ENCODE data around the gene KRTAP10-4. TPM values are rescaled to one million over a fixed set of nuclear protein-coding genes. Genes with fewer than 3 reads are reported as not detected.

The KRTAP10-4 gene
- total RNA-seq, 1 experiment from 2014 or later: not detected

GRCh38 chr21:44614161-44614631, 40.7 kb downstream of the KRTAP10-4 start:
- CTCF ChIA-PET: no interaction called here
- Histone ChIP-seq H3K79me2 (ENCODE audit: insufficient read depth, low read length) (no peaks in the 10 kb centered on the region), H4K20me1 (ENCODE audit: insufficient read depth) (no peaks in the 10 kb centered on the region), H3K4me2 (ENCODE audit: low read length) (no peak overlapping the region), H3K27me3 (ENCODE audit: insufficient read depth, low read length) (no peaks in the 10 kb centered on the region), H2AFZ (ENCODE audit: low read depth, low read length, poor library complexity, severe bottlenecking) (no peak overlapping the region), H3K4me3 (replicated peaks in 1 of 2; ENCODE audit: low read depth in 1 of 2, low read length in 2 of 2) (no peak overlapping the region), H3K9me3 (ENCODE audit: control insufficient read depth in 1 of 2, insufficient read depth in 1 of 2, low read depth in 1 of 2, low read length in 2 of 2) (peaks cover 3 to 5% of the 10 kb centered on the region in 2 experiments; a peak in 2 of 4 replicates), H3K36me3 (ENCODE audit: control insufficient read depth in 1 of 2, insufficient read depth in 2 of 2, low read length in 2 of 2) (no peaks in the 10 kb centered on the region), H3K27ac (ENCODE audit: low read depth, low read length) (no peak overlapping the region), H3K9me2 (ENCODE audit: insufficient read depth) (no peaks in the 10 kb centered on the region), H3K4me1 (ENCODE audit: control insufficient read depth in 1 of 2, insufficient read depth in 2 of 2, low read length in 2 of 2) (no peaks in the 10 kb centered on the region), H3K9ac (ENCODE audit: low read length) (no peak overlapping the region)
- DNase-seq (ENCODE audit: low read depth, low spot score) (no peak), ATAC-seq (no peak)
- RAD21 ChIA-PET (ENCODE audit: low non-redundant PET in 1 of 2, low total read pairs in 2 of 2, uncharacterized antibody in 2 of 2, unreplicated experiment in 2 of 2): no interaction called here
- intact Hi-C loops (cut with micrococcal nuclease): no loop called here
- POLR2A ChIA-PET: no interaction called here
- no TSS peak for BruUV-seq (replicated peaks)
- TF ChIP-seq FOSL1 (IDR thresholded peaks at IDR 0.05; ENCODE audit: low read depth) (no peak), TCF7L2 (IDR thresholded peaks at IDR 0.05; ENCODE audit: borderline replicate concordance, extremely low read depth, insufficient read depth, insufficient read length) (no peak), SIN3A (IDR thresholded peaks at IDR 0.05; ENCODE audit: low read depth) (no peak), RAD21 (IDR thresholded peaks at IDR 0.05; ENCODE audit: low read depth) (no peak), POLR2AphosphoS5 (IDR thresholded peaks at IDR 0.05; ENCODE audit: low read depth, low read length) (no peak), ZBTB33 (IDR thresholded peaks at IDR 0.05; ENCODE audit: extremely low read depth, insufficient replicate concordance, low read length) (no peak), REST (IDR thresholded peaks at IDR 0.05; ENCODE audit: low read depth) (no peak), ZNF274 (IDR thresholded peaks at IDR 0.05; ENCODE audit: low read depth, low read length) (no peak), POLR2A (IDR thresholded peaks at IDR 0.05; ENCODE audit: borderline replicate concordance, extremely low read depth, insufficient read depth, insufficient read length) (no peak), EZH2phosphoT487 (IDR thresholded peaks at IDR 0.05; ENCODE audit: borderline replicate concordance) (no peak), ATF3 (IDR thresholded peaks at IDR 0.05) (no peak), SRF (IDR thresholded peaks at IDR 0.05; ENCODE audit: low read depth) (no peak), YY1 (IDR thresholded peaks at IDR 0.05; ENCODE audit: extremely low read depth, insufficient replicate concordance, low read depth, low read length) (no peak), ZFX (IDR thresholded peaks at IDR 0.05) (no peak), EZH2 (IDR thresholded peaks at IDR 0.05) (no peak), MAX (IDR thresholded peaks at IDR 0.05) (no peak), CEBPB (IDR thresholded peaks at IDR 0.05; ENCODE audit: low read depth) (no peak), EGR1 (IDR thresholded peaks at IDR 0.05; ENCODE audit: low read depth) (no peak), CBX3 (IDR thresholded peaks at IDR 0.05; ENCODE audit: low read depth) (no peak)
